NCI-H510A (cell line): ENCODE measurements around the gene ROR2.
A peak's percentile ranks its signal among the peaks of the same experiment; 100 is the strongest.

Experiments used
- DNase-seq: peaks from one replicate; lab custom pipeline; 2025; lab: John Stamatoyannopoulos, UW

The ROR2 gene

DNA sequence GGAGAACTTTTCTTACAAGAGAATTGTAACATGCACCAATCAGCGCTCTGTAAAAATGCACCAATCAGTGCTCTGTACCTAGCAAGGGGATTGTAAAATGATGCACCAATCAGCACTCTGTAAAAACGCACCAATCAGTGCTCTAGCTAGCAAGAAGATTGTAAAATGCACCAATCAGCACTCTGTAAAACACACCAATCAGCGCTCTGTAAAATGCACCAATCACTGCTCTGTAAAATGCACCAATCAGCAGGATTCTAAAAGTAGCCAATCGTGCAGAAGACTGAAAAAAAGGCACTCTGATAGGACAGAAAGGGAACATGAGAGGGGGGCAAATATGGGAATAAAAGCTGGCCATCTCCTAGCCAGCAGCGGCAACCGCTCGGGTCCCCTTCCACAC lies 233.2 kb downstream of the ROR2 start:
- DNase-seq, result no peak

DNA sequence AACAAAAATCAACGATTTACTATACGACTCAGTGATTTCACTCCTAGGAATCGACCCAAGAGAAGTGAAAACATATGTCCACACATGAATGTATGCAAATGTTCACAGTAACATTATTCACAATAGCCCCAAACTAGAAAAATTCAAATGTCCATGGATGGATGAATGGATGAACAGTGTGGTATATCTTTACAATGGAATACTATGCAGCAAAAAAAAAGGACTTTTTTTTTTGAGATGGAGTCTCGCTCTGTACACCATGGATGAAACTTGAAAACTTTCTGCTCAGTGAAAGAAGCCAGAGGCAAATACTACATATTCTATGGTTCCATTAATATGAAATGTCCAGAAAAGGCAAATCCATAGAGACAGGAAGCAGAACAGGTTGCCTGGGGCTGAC lies 233.8 kb downstream of the ROR2 start:
- no peak for DNase-seq

DNA sequence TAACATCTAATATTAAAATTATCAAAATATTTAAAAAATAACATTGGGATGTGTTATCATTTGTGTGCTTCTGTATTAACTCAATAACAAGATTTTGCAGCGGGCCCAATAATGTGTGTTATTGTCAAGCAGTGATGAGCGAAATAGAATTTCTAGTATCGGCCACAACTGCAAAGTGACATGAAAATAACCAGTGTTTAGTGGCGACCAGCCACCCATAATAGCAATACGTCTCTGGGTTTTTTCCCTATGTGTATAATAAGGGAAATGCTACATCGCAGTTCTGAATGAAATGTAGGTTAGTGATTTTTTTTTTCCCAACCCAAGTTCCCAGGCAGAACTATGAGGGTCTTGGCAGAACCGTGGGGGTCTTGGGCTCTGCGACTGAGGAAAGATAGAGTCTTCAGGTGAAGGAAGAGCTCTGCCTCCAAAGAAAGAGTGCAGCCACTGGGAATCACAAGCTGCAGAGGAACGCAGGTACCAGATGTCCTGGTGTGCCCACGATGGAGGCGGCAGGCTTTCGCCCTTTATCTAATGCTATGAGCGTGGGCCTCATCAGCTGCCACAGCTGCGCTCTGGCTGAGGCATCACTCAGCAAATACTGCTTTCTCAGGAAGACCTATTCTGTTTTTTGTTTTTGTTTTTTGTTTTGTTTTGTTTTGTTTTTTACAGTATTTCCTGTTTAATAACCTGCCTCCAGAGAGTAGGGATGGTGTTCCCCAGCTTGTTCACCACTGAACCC lies 235.0 kb downstream of the ROR2 start:
- DNase-seq, result no peak

DNA sequence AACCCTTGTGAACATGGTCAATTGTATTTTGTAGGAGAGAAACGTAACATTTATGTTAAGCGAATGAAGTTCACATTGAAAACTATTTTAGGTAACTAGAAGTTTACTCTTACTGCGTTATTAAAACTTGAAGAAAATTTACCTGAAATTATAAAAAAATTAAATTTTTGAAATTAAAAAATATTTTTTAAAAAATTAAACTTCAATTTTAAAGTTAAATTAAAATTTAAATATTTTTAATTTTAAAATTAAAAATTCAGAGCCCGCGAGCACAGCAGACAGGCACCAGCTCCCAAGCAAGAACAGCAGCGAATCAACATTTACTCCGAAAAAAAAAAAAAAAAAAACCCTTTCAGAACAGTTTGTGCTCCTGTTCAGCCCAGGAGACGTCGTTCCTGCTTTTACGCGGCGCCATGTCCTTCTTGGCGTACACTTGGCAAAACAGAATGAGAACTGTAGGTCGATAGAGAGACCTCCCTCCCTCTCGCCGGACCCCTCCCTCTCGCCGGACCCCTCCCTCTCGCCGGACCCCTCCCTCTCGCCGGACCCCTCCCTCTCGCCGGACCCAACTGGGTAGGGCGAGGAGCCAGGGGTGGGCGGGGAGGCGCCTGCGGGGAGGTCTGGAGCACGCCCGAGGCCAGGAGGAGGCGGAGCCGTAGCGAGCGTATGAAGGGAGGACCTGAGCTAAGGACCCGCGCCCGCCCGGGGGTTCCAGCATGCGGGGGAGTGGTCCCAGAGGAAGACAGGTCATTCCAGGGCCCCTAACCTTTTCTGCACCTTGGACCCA lies 235.8 kb downstream of the ROR2 start:
- peak; percentile 83 for DNase-seq

DNA sequence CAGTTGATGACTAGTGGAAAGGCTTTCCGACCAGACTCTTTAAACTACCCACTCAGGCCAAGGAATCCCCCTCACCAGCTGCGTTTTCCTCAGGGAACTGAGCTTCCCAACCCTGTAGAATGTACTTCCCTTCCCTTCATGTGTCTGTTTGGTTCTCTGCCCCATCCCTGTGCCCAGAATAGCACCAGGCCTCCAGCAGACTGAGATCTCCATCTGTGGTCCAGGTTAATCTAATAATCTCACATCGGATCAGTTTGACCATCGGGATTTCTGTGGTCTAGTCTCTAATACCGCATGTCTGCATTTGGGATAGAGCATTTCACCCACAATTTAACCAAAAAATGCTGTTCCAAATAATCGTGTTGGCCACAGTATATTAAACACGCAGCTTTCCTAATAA lies 237.2 kb downstream of the ROR2 start:
- no peak for DNase-seq

DNA sequence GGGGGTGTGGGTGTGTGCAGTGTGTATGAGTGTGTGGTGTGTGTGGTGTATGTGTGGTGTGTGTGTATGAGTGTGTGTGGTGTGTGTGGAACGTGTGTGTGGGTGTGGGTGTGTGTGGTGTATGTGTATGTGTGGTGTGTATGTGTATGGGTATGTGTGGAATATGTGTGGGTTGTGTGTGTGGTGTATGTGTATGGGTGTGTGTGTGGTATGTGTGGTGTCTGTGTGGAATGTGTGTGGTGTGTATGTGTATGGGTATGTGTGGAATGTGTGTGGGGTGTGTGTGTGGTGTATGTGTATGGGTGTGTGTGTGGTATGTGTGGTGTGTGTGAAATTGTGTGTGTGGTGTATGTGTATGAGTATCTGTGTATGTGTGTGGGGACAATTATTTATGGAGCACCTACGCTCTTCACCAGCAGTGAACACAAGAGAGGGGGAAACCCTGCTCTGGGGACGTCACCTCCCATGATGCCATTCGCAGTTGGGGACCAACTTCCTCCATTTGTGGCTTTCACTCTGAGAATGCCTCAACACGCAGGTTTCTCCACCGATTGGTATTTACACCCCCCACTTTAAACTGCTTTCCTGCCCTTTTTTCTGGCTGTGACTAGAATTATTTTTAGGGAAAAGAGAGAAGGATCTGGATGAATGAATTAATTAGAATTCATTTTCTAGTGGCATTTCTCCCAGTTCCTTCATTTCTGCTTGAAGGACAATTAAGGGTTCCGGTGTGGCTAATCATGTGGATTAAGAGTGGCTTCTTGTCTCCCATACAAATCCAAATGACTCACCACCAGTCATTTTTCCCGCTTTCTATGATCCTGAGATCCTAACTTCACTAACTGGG lies 238.1 kb downstream of the ROR2 start:
- no peak for DNase-seq

DNA sequence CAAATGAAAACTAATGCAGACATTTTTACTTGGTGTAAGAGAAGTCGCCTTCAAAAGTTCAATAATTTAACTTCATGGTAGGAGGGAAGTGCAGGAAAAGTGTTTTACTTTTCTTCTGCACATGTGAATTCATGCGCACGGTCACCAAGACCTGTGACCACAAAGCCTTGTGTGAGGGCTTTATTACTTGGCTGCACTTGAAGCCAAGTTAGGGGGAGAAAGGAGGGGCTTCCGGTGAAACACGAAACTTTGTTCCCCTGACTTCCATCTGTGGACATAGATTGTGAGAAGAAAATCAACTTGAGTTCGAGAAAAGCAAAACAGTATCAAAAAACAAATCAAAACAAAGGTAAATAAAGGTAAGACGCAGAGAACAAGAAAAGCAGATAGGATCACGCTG lies 239.9 kb downstream of the ROR2 start:
- DNase-seq, result no peak

DNA sequence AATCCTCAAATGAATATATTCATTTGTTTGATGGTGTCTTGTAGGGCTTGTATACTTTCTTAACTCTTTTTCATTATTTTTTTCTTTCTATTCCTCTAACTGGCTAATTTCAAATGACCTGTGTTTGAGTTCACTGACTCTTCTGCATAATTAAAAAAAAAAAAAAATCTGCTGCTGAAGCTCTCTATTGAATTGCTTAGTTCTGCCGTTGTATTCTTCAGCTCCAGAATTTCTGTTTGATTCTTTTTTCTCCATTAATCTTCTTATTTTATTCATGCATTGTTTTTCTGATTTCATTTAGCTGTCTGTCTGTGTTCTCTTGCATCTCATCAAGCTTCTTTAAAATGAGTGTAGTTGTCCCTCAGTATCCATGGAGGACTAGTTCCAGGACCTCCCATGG lies 244.6 kb downstream of the ROR2 start:
- DNase-seq, result no peak

DNA sequence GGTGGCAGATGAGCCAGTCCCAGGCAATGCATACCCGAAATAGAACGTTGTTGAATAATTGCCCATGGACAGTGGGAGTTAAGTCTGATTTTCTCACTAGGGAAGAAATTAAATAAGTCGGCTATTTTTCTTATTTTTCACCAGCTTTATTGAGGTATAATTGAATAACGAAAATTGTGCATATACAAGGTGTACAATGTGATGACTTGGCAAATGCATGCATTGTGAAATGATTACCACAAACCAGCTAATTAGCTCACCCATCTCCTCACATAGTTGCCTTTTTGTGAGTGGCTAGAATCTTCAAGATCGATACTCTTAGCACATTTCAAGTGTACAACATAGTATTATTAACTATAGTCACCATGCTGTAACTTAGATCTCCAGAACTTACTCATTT lies 249.6 kb downstream of the ROR2 start:
- no peak for DNase-seq

DNA sequence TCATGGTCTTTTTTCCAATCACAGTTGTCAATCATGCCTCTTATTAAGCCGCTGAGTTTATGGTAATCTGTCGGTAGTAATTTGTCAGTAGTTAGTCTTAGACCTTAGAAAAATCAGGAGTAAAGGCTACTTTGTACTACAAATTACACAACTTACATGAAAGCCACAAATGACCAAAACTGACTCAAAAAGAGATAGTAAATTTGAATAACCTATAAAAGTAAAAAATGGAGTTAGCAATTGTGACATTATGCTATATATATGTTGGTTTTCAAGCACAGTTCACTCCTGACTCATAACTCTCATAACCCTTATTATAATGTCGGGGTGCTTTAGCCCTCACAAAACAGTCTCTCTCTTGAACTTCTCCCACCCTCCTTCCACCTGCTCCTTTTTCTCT lies 251.8 kb downstream of the ROR2 start:
- no peak for DNase-seq

DNA sequence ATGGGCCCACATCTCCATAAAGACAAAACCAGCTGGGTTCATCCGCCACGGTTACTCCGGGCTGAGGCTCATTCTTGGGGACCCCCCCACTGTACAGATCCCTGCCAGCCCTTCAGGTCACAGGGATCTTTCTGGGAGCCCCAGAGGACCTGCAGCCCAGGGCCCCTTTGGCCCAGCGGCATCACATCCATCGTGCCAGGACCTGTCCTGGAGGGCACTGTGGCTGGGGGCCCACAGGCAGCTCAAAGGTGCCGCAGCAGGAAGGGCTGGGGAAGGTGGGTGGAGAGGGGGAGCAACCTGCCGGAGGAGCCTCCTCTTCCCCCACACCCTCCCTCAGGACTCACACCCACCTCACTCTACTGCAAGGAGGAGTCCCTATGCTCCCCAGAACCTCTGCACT lies 252.8 kb downstream of the ROR2 start:
- no peak for DNase-seq

DNA sequence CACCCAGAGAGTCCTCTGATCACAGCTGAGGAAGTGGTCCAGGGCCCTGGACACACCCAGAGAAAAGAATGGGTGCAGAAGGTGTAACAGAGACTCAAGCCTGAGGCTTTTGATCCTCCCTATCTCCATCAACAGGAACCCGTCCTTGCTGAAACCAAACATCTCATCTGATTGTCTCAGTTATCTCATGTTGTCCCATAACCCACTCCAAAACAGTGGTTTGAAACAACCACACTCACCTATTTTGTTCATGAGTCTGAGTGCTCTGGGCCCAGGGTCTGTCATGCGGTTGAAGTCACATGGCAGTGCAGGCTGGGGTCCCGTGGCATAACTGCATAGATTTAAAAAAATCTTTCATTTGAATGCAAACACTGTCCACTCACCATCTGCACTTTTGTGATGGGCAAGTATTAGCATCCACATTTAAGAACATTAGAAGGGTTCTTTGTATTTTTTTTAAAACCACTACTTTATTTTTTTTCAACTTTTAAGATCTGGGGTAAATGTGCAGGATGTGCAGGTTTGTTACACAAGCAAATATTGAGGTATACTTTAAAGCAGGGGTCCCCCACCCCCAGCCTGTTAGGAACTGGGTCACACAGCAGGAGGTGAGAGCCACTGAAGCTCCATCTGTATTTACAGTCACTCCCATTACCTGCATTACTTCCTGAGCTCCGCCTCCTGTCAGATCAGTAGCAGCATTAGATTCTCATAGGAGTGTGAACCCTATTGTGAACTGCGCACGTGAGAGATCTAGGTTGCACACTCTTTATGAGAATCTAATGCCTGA lies 255.8 kb downstream of the ROR2 start:
- no peak for DNase-seq

DNA sequence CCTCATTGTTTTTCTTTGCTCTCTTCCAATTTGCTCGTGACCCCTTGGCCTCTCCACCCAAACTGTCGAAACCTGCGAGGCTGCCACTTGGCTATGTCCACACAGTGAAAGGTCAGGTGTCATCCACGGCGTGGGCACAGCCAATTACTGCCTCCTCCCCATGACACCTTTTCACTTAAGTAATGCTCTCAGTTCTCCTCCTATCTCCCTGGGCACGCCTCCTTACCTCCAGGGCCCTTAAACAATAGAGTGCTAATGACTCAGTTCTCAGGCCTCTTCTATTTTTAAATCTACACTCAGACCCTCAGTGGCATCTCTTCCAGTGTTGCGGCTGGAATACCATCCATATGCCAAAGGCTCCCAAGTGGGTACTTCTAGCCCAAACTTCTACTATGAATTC lies 256.8 kb downstream of the ROR2 start:
- no peak for DNase-seq

DNA sequence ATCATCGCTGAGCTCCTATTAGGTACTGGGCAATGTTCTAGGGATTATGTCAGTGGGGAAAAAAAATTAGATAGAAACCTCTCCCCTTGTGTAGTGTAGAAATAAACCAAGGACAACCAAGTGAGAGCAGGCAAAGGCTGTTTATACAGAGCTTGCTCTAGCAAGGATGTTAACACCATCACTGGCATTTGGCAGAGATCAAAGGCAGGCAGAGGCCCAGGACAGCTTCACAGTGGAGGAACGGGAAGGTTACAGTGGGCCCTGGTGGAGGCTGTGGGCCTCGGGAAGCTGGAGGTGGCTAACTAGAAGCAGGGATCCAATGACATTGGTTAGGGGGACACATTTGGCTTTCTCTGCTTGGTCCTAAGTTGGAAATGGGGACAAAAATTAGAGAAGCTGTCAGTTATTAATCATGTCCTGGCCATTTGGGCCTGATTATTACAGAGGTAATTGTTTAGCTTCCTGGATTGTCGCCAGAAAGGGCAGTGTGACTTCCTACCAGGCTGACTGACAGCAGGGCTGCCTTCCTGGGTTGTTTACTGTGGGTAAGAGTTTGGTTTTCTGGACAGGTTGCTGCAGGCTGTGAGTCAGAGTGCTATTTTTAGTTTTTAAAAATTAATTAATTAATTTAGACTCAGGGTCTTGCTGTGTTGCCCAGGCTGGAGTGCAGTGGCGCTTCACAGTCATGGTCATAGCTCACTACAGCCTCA lies 259.3 kb downstream of the ROR2 start:
- no peak for DNase-seq

DNA sequence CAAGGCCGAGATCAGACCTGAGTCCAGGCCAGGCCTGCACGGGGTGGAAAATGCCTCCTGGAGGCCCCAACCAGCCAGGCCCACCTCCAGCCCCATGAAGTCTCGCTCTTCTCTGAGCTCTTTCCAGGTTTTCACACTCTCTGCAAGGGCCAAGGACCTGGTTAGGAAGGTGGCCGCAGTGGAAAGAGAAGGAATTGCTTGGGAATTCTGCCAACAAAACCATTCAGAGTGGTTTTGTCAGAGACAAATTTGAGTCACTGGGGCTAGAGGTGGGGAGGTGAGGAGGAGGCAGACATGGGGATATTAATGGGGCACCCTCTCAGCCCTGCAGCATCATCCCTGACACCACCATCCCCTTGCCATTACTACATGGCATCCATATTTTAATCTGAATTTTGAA lies 261.0 kb downstream of the ROR2 start:
- DNase-seq, result no peak

DNA sequence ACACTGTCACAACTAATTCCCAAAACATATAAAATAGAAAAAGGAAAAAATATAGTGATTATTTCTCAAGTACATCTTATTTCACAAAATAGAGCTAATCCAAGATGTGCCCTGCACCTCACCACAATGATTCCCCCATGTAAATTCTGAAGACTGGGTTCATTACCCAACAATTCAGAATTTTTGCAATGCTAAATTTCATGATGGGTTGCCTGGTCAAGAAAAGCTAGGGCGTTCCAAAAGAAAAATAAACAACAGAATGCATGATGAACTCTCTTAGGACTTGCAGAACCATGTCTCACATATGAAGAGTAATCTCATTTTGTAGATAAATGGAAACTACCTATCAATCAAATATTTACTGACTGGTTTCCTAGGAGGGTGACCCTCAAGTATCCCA lies 266.8 kb downstream of the ROR2 start:
- DNase-seq, result no peak

DNA sequence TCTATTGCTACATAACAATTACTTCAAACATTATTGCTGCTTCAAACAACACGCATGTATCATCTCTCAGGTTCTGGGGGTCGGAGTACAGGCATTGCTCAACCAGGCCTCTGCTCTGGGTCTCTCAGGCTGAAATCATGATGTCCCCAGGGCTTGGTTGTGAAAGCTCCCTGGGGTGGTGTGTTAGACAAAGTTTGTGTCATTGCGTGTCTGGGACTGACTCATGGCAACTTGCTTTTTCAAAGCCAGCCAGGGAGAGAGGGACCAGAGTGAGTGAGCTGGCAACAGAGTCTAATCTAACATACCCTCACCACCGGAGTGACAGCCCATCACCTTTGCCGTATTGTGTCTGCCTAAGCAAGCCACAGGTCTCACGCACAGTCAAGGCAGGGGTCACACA lies 267.2 kb downstream of the ROR2 start:
- DNase-seq, result no peak

DNA sequence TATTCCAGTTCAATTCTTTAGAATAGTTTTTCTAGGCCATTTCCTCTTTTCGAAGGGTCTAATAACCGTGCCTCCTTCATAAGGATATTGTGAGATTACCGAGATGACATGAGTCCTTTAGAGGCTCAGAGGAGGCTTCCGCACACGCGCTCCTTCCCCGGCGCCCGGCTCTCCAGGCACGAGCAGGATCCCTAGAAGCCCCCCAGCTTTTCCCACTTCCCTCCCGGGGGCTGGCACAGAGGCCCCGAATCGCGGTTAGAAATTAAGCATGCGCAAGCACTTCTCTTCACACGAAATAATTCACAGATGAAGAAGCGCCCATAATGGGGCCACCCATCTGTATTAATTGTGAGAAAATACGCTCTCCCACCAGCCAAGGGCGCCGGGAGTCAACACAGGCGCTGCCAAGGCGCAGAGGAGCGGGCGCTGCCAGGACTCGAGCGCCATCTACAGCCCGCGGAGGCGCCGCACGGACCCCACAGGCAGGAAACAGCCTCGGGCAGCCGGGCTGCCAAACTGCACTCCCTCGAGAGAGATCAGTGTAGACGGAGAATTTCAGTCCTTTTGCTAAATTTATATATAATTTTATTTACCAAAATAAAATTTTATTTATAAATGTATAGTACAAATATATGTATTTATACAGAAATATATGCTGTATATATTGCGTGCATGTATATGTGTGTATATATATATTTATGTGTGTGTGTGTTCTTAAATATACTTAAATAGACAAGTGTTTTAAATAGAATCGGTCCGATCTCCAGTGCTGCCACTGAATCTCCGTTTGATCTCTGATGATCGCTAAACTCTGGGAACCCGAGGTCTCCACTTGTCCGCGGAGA lies 268.3 kb downstream of the ROR2 start:
- DNase-seq, result peak; percentile 35

DNA sequence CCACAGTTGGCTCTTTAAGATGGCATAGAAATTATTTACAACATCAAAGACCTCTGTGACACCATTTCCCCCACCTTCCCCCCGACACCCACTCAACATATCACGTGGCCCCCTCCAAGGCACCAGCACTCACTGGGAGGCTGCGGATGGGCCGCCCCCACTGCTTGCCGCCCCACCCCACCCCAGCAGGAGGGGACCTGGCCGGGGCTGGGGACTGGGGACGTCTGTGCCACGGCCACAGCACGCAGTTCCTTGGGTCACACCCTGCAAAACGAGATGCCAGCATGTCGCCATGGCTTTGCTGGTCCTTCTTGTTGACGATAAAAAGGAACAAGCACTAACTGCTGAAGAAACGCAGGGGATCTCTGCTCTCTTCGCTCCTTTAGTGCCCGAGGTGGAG lies 269.0 kb downstream of the ROR2 start:
- DNase-seq, result no peak

DNA sequence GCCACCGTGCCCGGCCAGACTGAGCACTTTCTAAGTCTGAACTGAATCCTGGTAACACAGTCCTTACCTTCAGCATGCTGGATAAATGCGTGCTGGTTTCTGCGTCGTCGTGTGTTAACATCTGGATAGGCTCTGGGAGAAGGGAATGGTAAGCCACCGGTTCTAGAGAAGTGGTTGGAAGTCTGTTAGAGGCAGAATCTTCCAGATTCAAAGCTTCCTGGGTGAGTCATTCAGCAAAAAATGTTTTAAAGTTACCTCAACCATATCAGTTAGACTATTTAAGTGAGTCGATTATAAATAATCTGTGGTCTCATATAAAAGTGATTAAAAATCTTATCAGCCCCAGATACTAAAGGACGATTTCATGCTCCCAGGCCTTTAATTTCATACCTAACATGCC lies 269.9 kb downstream of the ROR2 start:
- DNase-seq, result no peak
